Skin of body (tissue), 2 donors: ENCODE measurements around the gene BMPR1B. TPM values are rescaled to one million over a fixed set of nuclear protein-coding genes. Genes with fewer than 3 reads are reported as not detected.

Source experiments
- DNase-seq: peaks from one replicate; lab custom pipeline; 2025; lab: John Stamatoyannopoulos, UW
- total RNA-seq: library from RNA; depleted of rRNA; stranded (reverse); fragments of >200 nt; gene quantifications from one replicate; pipeline ENCODE4 v1.2.3, GENCODE V29; 2014

BMPR1B gene
- total RNA-seq, 1 donor from 2014 or later, result 4.5 TPM

- no peak for DNase-seq
Observed at GRCh38 chr4:95181243-95181995, 423.7 kb downstream of the BMPR1B start.

DNA sequence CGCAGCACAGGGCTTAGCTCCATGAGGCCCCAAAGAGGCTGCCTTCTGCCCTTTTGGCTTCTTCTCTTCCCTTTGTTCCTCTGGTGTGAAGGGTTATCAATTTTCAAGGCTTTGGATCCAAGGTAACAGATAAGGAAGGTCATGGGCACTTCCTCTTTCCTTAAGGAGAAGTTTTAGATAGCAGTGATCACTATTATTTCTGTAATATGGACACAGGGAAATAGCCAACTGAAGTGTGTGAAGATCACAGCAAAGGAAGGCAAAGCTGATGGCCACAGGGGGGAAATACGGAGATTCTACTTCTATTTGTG, 424.2 kb downstream of the BMPR1B start:
- DNase-seq, result no peak

GRCh38 chr4:95183656-95184408, 426.1 kb downstream of the BMPR1B start:
- no peak for DNase-seq

GRCh38 chr4:95186666-95187065, 428.9 kb downstream of the BMPR1B start:
- no peak for DNase-seq

GRCh38 chr4:95188701-95189370, 431.1 kb downstream of the BMPR1B start:
- no peak for DNase-seq

GRCh38 chr4:95190751-95191436, 433.1 kb downstream of the BMPR1B start:
- no peak for DNase-seq

GRCh38 chr4:95191537-95191936, 433.8 kb downstream of the BMPR1B start:
- no peak for DNase-seq

DNA sequence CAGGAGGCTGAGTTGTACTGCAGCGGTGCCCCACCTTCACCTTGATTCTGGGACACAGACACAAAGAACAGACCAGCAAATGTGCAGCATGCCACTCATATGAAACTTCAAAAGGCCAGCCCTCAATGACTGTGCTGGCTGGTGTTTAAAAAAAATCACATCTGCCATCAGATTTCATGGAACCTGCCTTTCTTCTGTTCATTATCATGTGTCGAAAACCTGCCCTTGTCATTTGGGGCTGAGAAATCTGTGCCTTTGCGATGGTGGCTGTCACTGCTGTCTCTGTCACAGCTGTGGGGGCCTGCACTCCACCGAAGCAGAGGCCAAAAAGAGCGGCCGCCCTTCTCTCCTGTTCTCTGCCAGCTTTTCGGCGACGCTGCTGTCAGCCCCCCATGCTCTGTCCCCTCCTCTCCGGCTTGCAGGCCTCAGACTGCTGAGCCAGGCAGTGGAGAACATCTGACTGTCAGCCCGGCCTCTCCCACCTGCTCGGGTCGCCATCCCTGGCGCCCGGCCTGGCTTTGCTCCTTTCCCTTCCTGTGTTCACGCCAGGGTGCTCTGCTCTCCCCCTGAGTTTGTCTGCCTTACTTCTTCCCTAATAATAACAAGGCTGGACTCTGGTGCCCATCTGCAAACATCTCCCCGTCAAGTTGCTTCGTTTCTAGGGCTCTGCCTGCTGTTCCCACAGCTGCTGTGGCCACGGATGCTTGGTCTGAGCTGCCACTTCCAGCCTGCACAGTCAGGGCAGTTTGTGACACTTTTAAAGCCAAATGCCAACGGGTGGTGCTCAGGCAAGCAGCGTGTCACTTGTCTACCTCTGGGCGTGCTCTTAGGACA, 435.9 kb downstream of the BMPR1B start:
- DNase-seq, result no peak

DNA sequence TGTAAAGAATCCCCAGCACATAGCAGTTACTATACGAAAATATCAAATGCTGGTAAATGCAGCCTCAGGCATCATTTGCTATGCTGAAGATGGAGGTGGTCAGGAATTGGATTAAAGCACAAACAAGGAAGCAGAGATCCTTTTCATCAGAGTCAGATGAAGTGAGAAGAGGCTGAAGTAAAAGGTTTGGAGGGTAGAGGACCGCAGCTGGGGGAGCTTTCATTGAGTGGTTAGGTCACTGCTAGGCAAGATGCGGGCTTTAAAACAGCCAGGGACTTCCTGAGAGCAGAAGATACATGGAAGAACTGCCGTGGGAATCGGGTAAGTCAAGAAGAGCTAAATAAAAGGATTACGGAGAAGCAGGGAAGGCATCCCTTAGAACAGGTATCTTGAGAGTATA, 439.6 kb downstream of the BMPR1B start:
- DNase-seq, result no peak

- no peak for DNase-seq
Observed at GRCh38 chr4:95198961-95199360, 441.2 kb downstream of the BMPR1B start.

GRCh38 chr4:95204267-95204844, 446.6 kb downstream of the BMPR1B start:
- DNase-seq, result no peak

DNA sequence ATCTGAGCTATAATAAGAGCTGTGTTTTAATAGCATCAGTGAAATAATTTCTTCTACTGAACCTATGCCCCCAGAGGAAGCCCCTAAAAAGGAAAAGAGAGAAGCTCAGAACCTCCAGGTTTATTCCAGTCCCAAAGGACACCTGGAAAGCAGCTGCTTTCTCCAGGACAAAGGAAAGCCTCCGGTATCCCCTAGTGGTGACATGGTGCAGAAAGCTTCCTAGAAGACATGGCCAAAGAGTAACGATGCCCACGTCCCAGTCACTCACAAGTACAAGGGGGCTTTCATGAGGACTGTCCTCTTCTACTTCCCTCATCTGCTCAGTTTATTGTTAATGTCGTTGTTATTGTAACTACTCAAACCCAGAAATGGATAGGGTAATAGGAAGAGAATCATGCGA, 447.1 kb downstream of the BMPR1B start:
- no peak for DNase-seq
